NB4 (cell line): ENCODE measurements around the gene OPRD1.
"Not testable (repeated sequence)": the region's sequence is repeated elsewhere in the genome, so short reads cannot be mapped to it uniquely, and the experiment has no call there.

ENCODE experiments used
- CTCF ChIP-seq: IDR thresholded peaks from one replicate; pipeline ENCODE4 v1.5.1; 2012; ENCODE audit warnings: low read depth, low read length
- POLR2A ChIP-seq: IDR thresholded peaks from 2 replicates; pipeline ENCODE4 v1.6.1; 2011; ENCODE audit warnings: mild to moderate bottlenecking; ENCODE audit not compliant: insufficient read length; ENCODE audit errors: extremely low read depth
- TF ChIP-seq, protein P1 (sequence below): IDR thresholded peaks from 2 replicates; pipeline ENCODE4 v1.6.1; 2011; ENCODE audit warnings: low read depth, low read length

GRCh38 chr1:28828227-28828858 lies 16.4 kb downstream of the OPRD1 start:
- TF ChIP-seq POLR2A, CTCF: not testable (repeated sequence)
- TF ChIP-seq, protein P1, sequence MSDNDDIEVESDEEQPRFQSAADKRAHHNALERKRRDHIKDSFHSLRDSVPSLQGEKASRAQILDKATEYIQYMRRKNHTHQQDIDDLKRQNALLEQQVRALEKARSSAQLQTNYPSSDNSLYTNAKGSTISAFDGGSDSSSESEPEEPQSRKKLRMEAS, result not testable (repeated sequence)
